NCI-H2196 (cell line): ENCODE results near the gene NPY5R.

Experiments used
- DNase-seq: peaks from one replicate; lab custom pipeline; 2025; ENCODE audit not compliant: unreplicated experiment; lab: John Stamatoyannopoulos, UW

Gene NPY5R

DNA sequence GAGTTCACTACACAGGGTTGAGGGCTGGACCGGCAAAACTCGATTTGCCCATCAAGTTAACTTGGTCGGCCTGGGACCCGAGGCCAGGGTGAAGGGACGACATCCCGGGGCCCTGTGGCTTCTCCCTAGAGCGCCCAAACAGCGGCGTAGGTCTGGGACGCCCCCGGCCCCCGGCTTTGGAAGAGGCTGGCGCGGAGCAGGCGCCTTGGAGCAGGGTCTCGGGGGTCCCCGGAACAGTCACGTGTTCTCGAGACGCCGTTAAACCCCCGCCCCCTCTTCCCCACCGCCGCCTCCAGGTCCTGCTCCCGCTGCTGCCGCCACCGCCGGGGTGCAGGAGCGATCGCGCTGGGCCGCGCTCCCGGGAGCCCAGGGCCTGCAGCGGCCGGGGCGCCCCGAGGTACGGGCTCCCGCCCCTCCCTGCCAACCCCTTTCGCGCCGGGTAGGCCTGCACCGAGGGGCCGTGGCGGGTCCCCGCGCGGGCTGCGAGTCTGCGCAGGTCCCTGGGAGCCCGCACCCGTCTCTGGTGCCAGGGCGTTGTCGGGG is at the start of gene NPY5R:
Gene NPY5R (plus strand): TSS at position 289 of the 543 bp plus-strand sequence. CDS start 6,382 bp downstream, outside the sequence.
- no peak for DNase-seq

DNA sequence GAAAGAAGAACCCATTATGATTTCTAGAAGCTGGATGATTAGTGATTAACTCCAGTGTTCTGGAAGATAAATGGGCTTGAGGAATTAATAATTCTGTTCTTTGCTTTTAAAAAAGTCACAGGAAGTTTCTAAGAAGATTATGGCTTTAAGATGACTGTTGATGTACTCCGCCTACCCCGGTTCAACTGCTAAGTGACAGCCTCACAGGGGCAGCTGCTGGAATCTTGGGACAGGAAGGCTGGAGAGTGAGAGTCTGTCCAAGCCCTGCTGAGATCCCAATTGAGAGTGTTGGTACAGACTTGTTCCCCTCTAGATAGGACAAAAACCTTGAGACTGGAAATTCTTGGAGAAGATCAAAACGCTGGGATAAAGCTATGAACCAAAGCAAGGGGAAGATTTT is 48.6 kb upstream of the NPY5R start:
- no peak for DNase-seq

DNA sequence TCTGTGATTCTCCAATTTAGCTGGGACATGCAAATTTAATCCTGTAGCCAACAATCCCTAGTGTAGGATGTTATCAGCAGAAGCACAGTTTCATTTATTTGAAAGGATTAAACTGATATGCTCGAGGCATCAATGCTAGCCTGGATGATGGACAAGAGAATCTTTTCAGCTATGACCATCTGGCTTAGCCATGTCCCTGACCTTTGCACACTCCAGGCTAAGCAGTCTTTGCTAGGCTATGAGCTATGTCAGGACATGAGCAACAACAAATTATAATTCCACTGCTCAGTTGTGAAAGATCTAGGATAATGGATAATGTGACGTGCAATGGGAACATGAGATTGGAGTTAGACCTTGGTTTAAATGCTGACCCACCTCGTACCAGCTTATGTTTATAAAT is 43.2 kb upstream of the NPY5R start:
- no peak for DNase-seq

DNA sequence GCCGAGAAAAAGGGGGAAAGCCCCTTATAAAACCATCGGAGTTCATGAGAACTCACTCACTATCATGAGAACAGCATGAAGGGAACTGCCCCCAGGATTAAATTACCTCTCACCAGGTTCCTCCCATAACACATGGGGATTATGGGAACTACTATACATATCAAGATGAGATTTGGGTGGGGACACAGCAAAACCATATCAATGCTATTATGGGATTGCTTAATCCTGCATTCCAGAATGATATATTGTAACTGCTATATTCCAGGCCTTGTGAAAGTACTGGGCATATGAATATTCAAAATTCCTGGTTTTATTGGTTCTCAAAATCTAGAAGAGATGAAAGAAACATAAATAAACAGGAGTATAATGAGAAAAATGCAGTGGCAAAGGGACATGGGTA is 40.6 kb upstream of the NPY5R start:
- no peak for DNase-seq

DNA sequence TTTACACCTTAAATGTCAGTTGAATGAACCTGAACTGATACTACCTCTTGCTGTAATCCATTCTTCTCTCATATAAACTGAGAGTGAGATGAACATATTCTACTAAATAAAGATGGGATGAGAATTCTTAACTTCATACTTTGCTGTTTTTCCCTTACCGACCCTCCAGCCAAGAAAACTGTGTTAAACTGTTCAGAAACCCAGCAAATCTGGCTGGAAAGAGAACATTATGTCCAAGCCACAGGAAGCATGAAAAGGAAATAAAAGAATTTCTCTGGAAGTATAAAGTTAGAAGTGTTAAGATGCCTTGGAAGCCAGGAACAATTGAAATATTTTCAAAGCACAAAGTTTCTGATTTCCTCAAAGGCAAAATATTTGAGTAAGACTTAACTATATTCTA is 34.2 kb upstream of the NPY5R start:
- no peak for DNase-seq

DNA sequence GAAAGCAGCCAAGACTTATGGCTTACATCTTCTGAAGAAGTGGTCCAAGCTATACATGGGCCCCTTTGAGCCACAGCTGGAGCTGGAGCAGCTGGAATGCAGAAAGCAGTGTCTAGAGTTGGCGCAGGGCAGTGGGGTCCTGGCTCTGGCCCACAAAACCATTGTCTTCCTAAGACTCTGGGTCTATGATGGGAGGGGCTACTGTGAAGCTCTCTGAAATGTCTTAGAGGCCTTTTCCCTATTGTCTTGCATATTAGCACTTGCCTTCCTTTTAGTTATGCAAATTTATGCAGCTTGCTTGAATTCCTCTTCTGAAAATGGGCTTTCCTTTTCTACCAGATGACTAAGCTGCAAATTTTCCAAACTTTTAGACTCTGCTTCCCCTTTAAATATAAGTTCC is 26.6 kb upstream of the NPY5R start:
- DNase-seq, result no peak

DNA sequence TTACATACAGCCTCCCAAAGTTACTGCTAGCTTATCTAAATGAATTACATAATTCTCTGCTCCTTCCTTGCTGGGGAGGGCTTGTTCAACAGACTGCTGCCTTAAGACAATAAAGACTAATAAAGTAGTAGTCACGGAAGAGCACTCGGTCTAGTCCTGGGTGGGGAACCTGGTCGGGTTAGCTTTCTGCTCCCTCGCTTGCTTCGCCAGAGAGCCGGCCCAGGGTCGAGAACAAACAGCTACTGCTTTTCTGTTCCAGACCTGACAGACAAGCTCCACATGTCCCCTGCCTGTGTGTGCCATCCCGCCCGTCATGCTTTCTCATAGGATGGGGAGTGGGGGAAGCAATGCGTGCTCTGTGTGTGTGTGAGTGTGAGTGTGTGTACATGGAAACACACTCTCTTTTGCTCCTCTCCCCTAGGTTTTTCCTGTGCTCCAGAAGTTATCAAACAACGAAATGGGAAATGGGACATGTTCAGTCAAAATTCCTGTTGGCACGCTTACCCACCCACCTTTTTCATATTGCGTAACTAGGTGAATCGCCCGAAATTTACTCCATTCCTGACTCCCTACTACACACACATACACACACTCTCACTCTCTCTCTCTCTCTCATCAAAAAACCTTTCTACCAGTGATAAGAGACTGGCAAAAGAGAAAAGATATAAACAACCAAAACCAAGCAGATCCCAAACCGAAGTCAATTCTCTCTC is 12.6 kb upstream of the NPY5R start:
- no peak for DNase-seq

DNA sequence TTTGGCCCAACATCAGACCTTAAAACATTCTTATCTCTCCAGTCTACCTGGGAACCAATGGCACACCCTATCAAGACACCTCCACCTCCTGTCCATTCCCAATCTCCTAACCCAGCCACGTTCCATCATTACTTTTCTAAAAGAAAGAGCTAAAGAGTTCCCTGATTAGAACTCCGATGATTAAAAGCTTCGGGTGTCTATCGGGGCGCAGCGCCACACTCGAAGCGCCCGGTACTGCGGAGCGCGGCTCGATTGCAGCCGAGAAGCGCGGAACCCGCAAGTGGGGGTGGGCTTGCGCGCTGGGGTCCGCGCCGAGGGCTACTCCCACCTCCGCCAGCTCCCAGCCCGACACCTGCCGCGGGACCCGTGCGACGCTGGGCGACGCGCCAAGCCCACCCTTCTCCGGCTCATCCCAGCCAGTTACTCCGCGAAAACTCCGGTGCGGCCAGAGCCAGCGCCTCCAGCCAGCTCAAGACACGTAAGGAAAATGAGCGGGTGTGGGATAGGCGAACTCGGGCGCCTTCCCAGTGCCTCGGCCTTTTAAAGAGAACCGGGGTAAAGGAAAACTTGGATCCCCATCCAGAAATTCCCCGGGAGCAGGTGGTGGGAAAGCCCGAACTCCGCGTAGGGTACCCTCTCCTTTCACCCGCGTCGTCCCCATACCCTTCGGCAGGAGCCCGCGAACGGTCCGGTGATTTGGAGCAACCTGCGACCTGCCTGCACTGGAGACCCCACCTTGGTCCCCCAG is 11.9 kb upstream of the NPY5R start:
- DNase-seq, result no peak

DNA sequence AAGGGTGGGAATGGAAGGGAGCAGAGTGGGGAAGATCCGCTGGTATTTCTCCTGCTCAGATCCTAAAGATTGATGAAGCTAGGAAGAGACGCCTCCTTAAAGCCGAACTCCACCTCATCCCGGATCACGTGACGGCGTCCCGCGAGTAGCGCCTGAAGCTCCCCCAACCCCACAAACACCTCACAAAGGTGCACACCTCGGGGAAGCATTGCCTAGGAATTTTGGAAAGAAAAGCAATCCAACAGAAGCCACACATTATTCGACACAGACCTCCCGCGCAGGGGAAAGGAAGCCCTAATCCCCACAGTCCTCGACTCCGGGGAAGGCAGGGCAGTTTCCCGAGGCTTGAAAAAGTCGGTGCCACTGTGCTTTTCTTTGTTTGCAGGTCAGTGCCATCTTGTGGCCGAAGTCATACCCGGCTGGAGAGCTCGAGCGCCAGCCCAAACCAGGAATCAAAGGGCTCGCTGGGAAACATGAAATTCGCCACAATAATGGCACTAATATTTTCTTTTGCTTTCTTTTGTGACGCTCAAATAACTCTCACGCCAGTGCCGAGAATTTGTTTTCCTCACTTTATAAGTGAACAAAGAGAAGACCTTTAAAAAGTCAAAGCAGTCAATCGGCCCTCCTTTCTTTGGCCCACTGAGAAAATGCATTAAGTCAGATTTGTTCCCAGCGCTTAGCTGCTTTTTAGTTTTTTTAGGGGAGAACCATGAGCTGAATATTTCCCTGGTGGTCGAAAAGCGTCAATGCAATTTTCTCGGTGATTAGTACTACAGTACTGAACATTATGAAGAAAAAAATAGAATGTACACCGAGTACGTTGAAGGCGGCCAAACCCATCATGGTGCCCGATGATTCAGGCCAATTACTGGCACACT is 10.9 kb upstream of the NPY5R start, which contains the start of gene NPY1R:
Gene NPY1R (minus strand): TSS at position 71 of the 881 bp plus-strand sequence. CDS start 6,042 bp downstream, outside the sequence.
- DNase-seq, result no peak

DNA sequence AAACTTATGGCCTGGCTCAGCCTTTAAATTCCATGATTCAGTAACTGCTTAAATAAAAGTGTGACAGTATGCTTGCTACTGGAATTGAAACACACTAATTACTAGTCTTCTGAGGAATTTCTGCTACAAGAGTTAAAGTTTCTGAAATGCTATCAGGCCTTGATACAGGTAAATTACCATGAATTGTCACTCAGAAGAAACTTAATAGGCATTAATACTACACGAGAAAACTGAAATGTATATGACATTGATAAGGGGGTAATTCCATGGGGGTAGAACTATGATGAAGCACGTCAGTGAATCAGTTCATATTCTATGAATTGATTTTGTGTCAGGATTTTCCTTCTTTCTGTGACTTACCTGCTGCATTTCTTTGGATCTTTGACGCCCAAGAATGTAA is 8.3 kb upstream of the NPY5R start:
- no peak for DNase-seq

DNA sequence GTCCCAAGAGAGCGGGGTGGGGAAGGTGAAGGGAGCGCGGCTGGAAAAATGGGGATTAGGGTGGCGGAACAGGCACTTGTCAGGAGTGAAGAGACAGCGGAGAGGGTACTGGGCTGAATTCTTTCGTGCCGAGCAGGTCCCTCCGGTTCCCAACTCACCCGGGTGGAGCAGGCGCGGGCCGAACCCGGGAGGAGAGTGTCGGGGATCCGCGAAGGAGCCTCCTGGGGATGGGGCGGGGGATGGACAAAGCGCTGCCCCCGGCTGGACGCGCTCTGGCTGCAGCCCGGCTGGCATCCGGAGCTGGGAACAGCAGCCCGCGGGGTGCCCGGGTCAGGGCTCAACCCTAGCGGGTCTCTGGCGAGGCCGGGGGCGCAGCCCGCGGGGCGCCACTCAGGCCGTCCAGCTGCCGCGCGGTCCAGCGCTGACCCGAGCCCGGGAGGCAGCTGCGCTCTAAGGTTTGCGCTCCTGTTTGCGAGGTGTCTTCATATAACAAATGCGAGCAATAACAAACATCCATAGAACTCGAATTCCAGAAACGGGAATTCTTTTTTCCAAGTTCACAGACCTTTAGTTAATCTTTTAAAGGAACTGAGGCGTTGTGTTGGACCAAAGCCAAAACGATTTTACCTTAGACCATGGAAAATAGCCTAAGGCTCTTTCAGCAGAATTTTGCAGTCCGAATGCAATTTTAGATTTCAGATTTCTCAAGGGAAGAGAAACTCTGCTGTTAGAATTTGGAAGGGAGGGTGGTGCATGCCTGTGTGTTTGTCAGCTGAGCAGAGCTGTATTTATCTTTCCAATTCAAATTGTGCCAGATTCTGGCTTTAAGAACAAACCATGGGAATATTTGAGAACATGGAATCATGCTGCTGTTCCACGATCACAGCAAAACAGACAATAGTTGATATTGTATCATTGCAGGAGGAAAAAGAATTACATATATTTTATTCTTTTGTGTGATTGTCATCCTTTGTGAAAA is 744 bp downstream of the NPY5R start:
- DNase-seq, result no peak

DNA sequence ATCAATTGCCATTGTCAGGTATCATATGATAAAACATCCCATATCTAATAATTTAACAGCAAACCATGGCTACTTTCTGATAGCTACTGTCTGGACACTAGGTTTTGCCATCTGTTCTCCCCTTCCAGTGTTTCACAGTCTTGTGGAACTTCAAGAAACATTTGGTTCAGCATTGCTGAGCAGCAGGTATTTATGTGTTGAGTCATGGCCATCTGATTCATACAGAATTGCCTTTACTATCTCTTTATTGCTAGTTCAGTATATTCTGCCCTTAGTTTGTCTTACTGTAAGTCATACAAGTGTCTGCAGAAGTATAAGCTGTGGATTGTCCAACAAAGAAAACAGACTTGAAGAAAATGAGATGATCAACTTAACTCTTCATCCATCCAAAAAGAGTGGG is 7.0 kb downstream of the NPY5R start:
- DNase-seq, result no peak

DNA sequence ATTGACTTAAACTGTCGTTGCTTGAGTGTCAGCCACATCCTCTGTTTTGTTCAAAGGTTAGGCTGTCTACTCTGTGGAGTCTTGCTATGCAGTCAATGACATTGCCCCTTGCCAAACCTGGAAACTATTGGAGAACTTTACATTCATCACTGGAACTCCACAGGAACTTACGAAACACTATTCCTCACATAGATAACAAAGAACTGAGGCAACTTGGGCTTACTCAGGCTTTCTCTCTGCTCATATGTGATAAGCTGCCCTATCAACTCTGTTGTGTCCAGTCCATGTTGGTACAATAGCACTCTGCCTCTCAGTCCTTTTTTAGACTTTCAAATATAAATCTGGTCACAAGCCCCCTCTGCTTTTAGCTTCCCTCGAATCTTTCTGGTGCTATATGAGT is 9.4 kb downstream of the NPY5R start:
- DNase-seq, result no peak

DNA sequence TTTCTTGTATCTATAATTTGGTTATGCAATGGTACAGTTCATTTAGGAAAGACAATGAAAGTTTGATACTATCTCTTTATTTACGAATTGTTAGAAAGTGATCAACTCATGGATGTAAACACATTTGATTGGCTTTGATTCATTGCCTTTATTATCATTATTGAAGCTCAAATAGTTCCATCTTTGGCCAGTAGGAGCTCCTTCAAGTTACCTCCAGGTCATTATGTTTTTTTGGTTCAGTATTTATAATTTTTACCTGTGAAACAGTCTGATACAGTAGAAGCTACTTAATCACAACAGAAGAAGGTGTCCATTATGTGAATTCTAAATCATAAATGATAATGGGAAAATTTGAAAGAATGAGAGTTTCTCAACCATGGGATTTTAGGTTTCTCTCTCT is 12.4 kb downstream of the NPY5R start:
- DNase-seq, result no peak

DNA sequence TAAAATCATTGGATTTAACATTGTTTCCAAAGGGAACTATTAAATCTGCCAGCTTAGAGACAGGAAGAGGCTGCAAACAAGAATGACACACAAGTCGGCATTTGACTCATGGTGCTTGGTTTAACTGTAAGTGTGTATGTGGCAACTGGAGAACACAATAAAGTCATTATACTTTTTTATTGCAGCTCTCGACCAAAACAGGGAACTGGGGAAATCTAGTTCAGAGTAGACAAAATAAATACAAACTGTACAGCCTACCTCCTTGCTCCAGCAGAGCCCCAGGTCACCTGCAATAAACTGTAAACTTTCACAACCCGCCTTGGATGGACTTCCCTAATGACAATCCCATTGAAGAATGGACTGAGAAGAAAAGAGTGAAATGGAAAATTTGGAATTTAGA is 24.0 kb downstream of the NPY5R start:
- no peak for DNase-seq

DNA sequence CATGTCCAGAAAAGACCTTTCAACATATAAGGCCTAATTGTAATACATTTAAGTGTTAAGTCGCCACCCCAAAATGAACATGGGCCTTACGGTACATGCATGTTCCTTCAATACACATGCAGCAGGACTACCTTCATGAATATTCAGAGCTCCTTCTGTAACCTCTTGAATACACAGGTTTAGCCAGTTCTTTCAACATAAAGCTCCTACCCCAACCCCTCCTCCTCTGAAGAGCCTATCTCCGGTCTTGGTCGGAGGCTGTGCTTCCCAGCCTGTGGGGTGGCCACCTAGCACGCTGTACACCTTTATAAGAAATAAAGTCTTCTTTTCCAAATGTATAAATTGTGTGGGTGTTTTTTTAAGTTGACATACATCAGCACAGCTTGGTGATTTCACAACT is 28.3 kb downstream of the NPY5R start:
- no peak for DNase-seq

DNA sequence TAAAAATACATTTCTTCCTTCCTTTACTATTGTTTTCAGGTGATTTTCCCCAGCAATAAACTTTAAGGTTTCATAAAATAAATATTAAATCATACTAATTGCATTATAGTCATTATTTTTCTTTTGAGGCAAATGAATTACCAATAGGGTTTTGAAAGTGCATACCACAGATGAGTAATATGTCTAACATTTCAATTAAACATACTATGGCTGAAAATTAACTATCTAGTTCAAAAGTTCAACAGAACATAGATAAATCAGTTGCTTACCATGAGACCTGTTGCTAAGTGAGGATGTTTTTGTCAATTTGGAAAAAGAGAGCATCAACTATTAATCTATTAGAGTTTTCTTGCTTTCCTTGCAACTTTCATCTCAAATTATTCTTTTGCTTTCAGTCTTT is 35.0 kb downstream of the NPY5R start:
- DNase-seq, result no peak

DNA sequence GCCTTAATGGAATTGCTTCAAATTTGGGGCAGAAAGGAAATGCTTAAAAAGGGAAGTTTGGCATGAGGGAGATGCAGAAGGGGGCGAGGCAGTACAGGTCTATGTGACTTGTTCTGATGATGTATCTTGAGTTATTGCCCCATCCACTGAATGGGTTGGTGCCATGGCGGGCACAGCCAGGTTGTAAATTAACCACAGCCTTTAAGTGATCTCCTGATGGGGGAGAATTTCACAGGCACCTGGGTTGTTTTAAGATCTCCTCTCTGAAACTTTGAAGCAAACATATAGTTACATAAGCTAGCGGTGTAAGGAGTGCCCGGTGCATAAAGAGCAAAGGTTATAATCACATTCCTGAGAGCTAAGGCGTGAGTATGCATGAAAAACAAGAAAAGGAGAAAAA is 37.0 kb downstream of the NPY5R start:
- DNase-seq, result no peak

DNA sequence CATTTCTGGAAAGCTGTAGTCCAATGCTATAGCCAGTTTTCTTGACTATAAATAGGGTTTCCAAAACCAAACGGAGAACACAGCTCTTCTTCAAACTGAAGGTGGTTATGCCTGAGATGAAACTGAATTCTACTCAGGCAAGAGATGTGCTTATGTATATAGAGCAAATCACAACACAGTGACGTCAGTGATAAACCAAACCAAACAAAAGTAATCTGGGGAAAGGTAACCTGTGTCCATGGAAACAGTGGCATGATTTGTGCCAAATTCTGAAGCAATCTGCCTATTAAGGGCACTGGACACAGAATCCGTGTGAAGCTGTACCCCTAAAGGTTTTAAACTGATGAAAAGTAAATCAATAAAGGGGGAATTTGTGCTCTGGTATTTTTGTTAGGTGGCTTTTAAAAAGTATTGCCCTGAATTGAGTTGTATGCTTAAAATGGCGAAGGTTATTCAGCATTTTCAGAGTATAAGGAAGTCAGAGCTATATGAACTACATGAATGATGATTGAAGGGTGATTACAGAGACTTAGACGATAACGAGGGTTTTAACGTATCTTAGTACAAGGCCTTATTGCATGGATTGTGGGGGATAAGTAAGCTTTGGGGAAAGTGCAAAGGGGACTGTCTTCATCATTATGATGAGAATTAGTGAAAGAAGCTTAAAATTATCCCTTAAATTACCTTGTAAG is 38.6 kb downstream of the NPY5R start:
- DNase-seq, result no peak

DNA sequence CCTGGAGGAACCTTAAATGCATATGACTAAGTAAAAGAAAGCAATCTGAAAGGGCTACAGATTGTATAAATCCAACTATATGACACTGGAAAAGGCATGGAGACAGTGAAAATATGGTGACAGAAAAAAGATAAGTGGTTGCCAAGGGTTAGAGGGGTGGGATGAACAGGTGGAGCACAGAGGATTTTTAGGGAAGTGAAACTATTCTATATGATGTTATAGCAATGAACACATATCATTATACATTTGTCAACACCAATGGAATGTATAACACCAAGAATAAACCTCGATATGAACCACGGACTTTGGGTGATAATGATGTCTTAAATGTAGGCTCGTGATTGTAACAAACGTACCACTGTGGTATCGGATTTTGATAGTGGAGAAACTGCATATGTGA is 40.7 kb downstream of the NPY5R start:
- DNase-seq, result no peak
